ENCODE results near the gene MCCC2.

- TF ChIP-seq CTCF (IDR thresholded peaks at IDR 0.05): no peak
- no peak for TF ChIP-seq EP300 (IDR thresholded peaks at IDR 0.05)
These were observed 108.5 kb downstream of the MCCC2 start for GRCh38 chr5:71695595-71695994.
